ENCODE measurements around the gene RNF214. TPM values are rescaled to one million over a fixed set of nuclear protein-coding genes. Genes with fewer than 3 reads are reported as not detected.

RNF214 gene
- polyA plus RNA-seq, 1 donor (not counting 4 experiments of a cell fraction or from before 2014, with no cell fraction given): 11.8 TPM

GRCh38 chr11:117183724-117184349 lies 48.6 kb upstream of the RNF214 start:
- peaks cover 13 to 14% of the 10 kb centered on the region in 2 experiments for H3K36me3 ChIP-seq (ENCODE audit: control insufficient read depth in 2 of 2, extremely low read depth in 1 of 2, insufficient read depth in 2 of 2, low read length in 2 of 2)
- DNase-seq (ENCODE audit: low read depth, low spot score): no peak

DNA sequence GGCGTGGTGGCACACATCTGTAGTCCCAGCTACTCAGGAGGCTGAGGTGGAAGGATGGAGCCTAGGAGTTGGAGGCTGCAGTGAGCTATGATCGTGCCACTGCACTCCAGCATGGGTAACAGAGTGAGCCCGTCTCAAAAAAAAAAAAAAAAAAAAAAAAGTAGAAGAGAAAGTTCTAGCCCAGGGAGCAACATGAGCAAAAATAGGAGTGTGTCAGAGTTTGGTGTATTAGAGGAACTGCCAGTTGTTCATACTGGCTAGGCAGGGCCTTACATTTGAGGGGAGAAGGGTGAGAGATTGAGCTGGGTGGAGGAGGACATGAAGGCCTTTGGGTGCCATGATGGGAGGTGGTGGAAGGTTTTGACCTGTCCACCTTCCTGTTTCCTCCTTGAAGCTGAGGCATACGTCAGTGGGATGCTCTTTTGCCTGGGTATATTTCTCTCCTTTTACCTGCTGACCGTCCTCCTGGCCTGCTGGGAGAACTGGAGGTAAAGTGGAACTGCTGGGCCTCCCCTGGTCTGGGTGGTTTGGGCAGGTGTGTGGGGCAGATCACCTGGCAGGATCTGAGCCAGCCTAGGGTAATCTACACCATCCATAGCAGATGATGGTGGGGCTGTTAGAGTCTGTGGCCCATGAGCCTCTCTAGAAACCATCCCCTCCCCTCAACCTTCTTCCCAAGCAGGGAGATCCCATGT lies 46.6 kb upstream of the RNF214 start:
- peaks cover 16 to 26% of the 10 kb centered on the region in 2 experiments for H3K36me3 ChIP-seq (ENCODE audit: control insufficient read depth in 2 of 2, extremely low read depth in 1 of 2, insufficient read depth in 2 of 2, low read length in 2 of 2)
- H4K20me1 ChIP-seq (ENCODE audit: control insufficient read depth, extremely low read depth, insufficient read depth, low read length): no peaks in the 10 kb centered on the region
- H3K27me3 ChIP-seq (ENCODE audit: control insufficient read depth, extremely low read depth, insufficient read depth, low read length): no peaks in the 10 kb centered on the region
- no peak overlapping the region for H3K27ac ChIP-seq (ENCODE audit: control insufficient read depth, insufficient read depth, low read length)
- TF ChIP-seq EZH2 (IDR thresholded peaks at IDR 0.05; ENCODE audit: low read length): no peak
- TF ChIP-seq, protein P1, sequence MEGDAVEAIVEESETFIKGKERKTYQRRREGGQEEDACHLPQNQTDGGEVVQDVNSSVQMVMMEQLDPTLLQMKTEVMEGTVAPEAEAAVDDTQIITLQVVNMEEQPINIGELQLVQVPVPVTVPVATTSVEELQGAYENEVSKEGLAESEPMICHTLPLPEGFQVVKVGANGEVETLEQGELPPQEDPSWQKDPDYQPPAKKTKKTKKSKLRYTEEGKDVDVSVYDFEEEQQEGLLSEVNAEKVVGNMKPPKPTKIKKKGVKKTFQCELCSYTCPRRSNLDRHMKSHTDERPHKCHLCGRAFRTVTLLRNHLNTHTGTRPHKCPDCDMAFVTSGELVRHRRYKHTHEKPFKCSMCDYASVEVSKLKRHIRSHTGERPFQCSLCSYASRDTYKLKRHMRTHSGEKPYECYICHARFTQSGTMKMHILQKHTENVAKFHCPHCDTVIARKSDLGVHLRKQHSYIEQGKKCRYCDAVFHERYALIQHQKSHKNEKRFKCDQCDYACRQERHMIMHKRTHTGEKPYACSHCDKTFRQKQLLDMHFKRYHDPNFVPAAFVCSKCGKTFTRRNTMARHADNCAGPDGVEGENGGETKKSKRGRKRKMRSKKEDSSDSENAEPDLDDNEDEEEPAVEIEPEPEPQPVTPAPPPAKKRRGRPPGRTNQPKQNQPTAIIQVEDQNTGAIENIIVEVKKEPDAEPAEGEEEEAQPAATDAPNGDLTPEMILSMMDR (optimal IDR thresholded peaks at IDR 0.05 in 1 of 3, IDR thresholded peaks at IDR 0.05 in 1 of 3, conservative IDR thresholded peaks at IDR 0.05 in 1 of 3; ENCODE audit: extremely low read depth in 1 of 3, insufficient read depth in 2 of 3, low read length in 3 of 3): no peak
- FAIRE-seq: no peak
- H2AFZ ChIP-seq (ENCODE audit: control insufficient read depth, low read length): no peak overlapping the region
- H3K9me1 ChIP-seq (ENCODE audit: control insufficient read depth, extremely low read depth, insufficient read depth, low read length): no peaks in the 10 kb centered on the region
- no peaks in the 10 kb centered on the region for H3K9me3 ChIP-seq (ENCODE audit: control insufficient read depth, low read depth, low read length)
- no peak overlapping the region for H3K9ac ChIP-seq (ENCODE audit: control insufficient read depth, extremely low read depth, insufficient read depth, low read length)
- no peaks in the 10 kb centered on the region for H3K4me1 ChIP-seq (ENCODE audit: control insufficient read depth, extremely low read depth, insufficient read depth, low read length)
- no peak for DNase-seq (ENCODE audit: low read depth, low spot score)
- H3K4me3 ChIP-seq (ENCODE audit: control insufficient read depth in 2 of 3, extremely low read depth in 1 of 3, insufficient read depth in 2 of 3, low read depth in 1 of 3, low read length in 3 of 3): no peak overlapping the region
- no peaks in the 10 kb centered on the region for H3K79me2 ChIP-seq (ENCODE audit: control insufficient read depth, insufficient read depth, low read length)
- dilution Hi-C loops (cut with MboI; ENCODE audit: extremely low pct_ligation_motif_present, low sequenced_read_pairs): no loop called here
- no peak overlapping the region for H3K4me2 ChIP-seq (ENCODE audit: control insufficient read depth, extremely low read depth, insufficient read depth, low read depth, low read length)

More at GRCh38 chr11:117183724-117184349, 48.6 kb upstream of the RNF214 start:
- Histone ChIP-seq H3K27ac (ENCODE audit: control insufficient read depth, insufficient read depth, low read length) (no peak overlapping the region), H3K4me3 (ENCODE audit: control insufficient read depth in 2 of 3, extremely low read depth in 1 of 3, insufficient read depth in 2 of 3, low read depth in 1 of 3, low read length in 3 of 3) (no peak overlapping the region), H3K9me3 (ENCODE audit: control insufficient read depth, low read depth, low read length) (no peaks in the 10 kb centered on the region), H3K27me3 (ENCODE audit: control insufficient read depth, extremely low read depth, insufficient read depth, low read length) (no peaks in the 10 kb centered on the region), H4K20me1 (ENCODE audit: control insufficient read depth, extremely low read depth, insufficient read depth, low read length) (no peaks in the 10 kb centered on the region), H3K9ac (ENCODE audit: control insufficient read depth, extremely low read depth, insufficient read depth, low read length) (no peak overlapping the region), H3K79me2 (ENCODE audit: control insufficient read depth, insufficient read depth, low read length) (no peaks in the 10 kb centered on the region), H3K4me1 (ENCODE audit: control insufficient read depth, extremely low read depth, insufficient read depth, low read length) (peaks cover 13% of the 10 kb centered on the region), H2AFZ (ENCODE audit: control insufficient read depth, low read length) (no peak overlapping the region), H3K4me2 (ENCODE audit: control insufficient read depth, extremely low read depth, insufficient read depth, low read depth, low read length) (no peak overlapping the region), H3K9me1 (ENCODE audit: control insufficient read depth, extremely low read depth, insufficient read depth, low read length) (no peaks in the 10 kb centered on the region)
- TF ChIP-seq, protein P1 (optimal IDR thresholded peaks at IDR 0.05 in 1 of 3, IDR thresholded peaks at IDR 0.05 in 1 of 3, conservative IDR thresholded peaks at IDR 0.05 in 1 of 3; ENCODE audit: extremely low read depth in 1 of 3, insufficient read depth in 2 of 3, low read length in 3 of 3): no peak
- TF ChIP-seq EZH2 (IDR thresholded peaks at IDR 0.05; ENCODE audit: low read length): no peak
- dilution Hi-C loops (cut with MboI; ENCODE audit: extremely low pct_ligation_motif_present, low sequenced_read_pairs): no loop called here
- no peak for FAIRE-seq

Measured in keratinocyte (primary cell).